Hepatocyte (in vitro differentiated cells): Measurements from ENCODE around the gene MYO1E.

Experiments
- EZH2 ChIP-seq: fragments of 200-600 bp; sonication (generic); IDR thresholded peaks from 2 replicates; pipeline ENCODE4 v1.6.1; 2016; ENCODE audit warnings: antibody characterized with exemption, mild to moderate bottlenecking, borderline replicate concordance
- EZH2phosphoT487 ChIP-seq: fragments of 200-600 bp; sonication (generic); IDR thresholded peaks from one replicate; pipeline ENCODE4 v1.6.1; 2018; ENCODE audit warnings: antibody characterized with exemption, mild to moderate bottlenecking, low read depth, moderate library complexity; ENCODE audit not compliant: unreplicated experiment, severe bottlenecking
- TF ChIP-seq, protein P1 (sequence below): fragments of 200-600 bp; sonication (generic); IDR thresholded peaks from 2 replicates; pipeline ENCODE4 v1.5.1; 2016; ENCODE audit warnings: antibody characterized with exemption, mild to moderate bottlenecking; ENCODE audit not compliant: poor library complexity

DNA sequence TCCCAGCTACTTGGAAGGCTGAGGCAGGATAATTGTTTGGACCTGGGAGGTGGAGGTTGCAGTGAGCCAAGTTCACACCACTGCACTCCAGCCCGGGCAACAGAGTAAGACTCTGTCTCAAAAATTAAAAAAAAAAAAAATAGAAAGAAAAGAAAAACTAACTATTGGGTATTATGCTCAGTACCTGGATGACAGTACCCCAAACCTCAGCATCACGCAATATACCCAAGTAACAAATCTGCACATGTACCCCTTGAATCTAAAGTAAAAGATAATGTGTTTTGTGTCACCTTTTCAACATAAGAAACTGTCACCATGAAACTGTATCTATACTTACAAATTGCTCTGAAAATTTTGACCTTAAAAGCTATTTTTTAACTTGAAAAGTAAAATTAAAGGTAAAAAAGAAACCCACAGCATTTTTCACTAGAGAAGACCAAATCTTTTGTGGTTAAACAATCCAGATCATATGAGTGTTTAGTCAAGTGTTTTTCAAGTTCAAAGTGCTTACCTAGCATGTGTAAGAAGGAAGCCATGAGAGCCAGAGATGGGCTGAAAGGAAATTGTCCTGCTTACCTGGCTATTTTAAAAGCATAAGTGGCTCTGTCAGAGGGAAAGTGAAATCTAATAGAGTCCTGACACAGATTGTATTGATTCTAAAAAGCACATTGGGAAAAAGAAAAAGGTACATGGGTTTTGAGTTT lies 50.5 kb downstream of the MYO1E start:
- TF ChIP-seq, protein P1, sequence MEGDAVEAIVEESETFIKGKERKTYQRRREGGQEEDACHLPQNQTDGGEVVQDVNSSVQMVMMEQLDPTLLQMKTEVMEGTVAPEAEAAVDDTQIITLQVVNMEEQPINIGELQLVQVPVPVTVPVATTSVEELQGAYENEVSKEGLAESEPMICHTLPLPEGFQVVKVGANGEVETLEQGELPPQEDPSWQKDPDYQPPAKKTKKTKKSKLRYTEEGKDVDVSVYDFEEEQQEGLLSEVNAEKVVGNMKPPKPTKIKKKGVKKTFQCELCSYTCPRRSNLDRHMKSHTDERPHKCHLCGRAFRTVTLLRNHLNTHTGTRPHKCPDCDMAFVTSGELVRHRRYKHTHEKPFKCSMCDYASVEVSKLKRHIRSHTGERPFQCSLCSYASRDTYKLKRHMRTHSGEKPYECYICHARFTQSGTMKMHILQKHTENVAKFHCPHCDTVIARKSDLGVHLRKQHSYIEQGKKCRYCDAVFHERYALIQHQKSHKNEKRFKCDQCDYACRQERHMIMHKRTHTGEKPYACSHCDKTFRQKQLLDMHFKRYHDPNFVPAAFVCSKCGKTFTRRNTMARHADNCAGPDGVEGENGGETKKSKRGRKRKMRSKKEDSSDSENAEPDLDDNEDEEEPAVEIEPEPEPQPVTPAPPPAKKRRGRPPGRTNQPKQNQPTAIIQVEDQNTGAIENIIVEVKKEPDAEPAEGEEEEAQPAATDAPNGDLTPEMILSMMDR: no peak
- TF ChIP-seq EZH2: no peak
- TF ChIP-seq EZH2phosphoT487: no peak
